ENCODE data around the gene PACRG.

PACRG gene

DNA sequence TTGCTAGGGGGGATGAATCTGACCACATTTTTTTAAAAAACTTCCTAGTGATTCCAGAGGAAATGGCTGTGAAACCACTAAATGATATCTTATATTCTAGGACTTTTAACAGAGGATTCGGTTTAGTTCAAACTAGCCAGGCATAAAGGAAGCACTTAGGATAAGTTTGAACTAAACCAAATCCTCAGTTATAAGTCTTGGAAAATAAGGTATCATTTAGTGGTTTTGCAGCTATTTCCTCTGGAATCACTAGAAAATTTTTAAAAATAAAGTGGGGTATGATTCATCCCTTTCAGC, 358.8 kb downstream of the PACRG start:
- TF ChIP-seq, protein P1, sequence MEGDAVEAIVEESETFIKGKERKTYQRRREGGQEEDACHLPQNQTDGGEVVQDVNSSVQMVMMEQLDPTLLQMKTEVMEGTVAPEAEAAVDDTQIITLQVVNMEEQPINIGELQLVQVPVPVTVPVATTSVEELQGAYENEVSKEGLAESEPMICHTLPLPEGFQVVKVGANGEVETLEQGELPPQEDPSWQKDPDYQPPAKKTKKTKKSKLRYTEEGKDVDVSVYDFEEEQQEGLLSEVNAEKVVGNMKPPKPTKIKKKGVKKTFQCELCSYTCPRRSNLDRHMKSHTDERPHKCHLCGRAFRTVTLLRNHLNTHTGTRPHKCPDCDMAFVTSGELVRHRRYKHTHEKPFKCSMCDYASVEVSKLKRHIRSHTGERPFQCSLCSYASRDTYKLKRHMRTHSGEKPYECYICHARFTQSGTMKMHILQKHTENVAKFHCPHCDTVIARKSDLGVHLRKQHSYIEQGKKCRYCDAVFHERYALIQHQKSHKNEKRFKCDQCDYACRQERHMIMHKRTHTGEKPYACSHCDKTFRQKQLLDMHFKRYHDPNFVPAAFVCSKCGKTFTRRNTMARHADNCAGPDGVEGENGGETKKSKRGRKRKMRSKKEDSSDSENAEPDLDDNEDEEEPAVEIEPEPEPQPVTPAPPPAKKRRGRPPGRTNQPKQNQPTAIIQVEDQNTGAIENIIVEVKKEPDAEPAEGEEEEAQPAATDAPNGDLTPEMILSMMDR (IDR thresholded peaks at IDR 0.05), result no peak
- no peak overlapping the region for H3K4me3 ChIP-seq
- H3K27ac ChIP-seq, result no peak overlapping the region
- DNase-seq (ENCODE audit: low spot score), result no peak

DNA sequence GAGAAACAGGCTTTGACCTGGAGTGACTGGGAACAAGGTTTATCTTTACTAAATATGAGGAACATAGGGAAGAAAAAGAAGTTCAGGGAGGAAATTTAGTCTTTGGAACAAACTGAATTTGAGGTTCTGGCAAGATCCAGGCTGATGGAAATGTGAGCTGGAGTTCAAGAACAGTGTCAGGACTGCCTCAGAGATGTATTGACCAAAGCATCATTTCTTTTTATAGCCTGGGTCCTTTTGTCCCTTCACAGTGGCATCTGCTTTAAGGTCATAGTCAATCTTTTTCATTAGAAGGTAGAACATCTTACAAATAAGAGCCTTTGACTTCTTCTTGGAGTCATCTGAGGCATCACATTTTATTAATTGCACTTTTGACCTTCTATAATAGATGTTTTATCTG, 360.2 kb downstream of the PACRG start:
- H3K27ac ChIP-seq, result no peak overlapping the region
- TF ChIP-seq, protein P1 (IDR thresholded peaks at IDR 0.05), result no peak
- DNase-seq (ENCODE audit: low spot score), result no peak
- H3K4me3 ChIP-seq, result no peak overlapping the region

DNA sequence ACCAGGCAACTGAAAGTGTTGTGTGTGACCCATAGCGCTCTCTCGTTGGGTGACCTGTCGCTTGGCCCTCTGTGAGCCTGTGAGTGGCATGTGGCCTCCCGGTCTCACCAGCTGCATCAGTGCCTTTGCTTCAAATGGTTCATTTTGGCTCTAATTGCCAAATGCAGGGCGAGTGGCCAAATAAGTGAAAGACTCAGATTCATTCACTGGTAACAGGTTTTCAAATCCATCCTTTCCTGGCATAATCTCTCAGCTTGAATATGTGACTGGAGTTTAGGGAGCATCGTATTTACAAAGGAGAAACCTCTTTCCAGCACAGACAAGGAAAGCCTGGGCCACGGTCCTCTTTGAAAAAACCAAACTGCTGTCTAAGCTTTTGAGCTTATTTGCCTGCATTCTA, 365.1 kb downstream of the PACRG start:
- Histone ChIP-seq H3K4me3 (no peak overlapping the region), H3K27ac (no peak overlapping the region)
- TF ChIP-seq, protein P1 (IDR thresholded peaks at IDR 0.05), result no peak
- no peak for DNase-seq (ENCODE audit: low spot score)

DNA sequence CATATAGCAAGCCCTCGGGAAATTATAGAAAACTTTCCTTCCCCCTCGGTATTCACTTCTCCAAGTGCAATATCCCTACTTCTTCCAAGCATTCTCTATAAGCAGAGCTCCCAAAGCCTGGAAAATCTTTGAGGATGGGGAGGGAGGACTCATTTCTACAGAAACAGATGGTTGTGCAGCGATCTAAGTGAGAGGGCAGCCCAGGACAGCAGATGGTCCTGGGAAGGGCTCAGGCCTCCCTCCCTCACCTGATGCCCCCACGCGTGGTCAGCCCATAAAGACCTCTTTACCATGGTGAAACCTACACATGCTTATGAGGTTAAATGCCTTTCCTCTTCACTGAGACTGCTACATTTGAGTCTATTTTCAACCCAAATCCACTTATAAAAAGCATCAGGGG, 367.1 kb downstream of the PACRG start:
- Histone ChIP-seq H3K4me3 (no peak overlapping the region), H3K27ac (no peak overlapping the region)
- no peak for DNase-seq (ENCODE audit: low spot score)
- TF ChIP-seq, protein P1 (IDR thresholded peaks at IDR 0.05), result no peak

DNA sequence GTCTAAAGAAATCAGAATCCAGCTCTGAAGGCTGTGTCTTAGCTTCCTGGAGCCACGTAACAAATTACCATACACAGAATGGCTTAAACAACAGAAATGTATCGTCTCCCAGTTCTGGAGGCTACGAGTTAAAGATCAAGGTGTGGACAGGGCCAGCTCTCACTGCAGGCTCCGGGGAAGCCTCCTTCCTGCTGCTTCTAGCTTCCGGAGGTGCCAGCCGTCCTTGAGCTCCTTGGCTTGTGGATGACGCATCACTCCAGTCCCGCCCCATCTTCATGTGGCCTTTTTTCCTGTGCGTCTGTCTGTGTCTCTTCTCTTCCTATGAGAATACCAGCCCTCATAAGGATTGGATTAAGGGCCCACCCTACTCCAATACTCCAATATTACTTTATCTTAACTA, 367.6 kb downstream of the PACRG start:
- TF ChIP-seq, protein P1 (IDR thresholded peaks at IDR 0.05), result no peak
- DNase-seq (ENCODE audit: low spot score), result no peak
- no peak overlapping the region for H3K4me3 ChIP-seq
- H3K27ac ChIP-seq, result no peak overlapping the region

DNA sequence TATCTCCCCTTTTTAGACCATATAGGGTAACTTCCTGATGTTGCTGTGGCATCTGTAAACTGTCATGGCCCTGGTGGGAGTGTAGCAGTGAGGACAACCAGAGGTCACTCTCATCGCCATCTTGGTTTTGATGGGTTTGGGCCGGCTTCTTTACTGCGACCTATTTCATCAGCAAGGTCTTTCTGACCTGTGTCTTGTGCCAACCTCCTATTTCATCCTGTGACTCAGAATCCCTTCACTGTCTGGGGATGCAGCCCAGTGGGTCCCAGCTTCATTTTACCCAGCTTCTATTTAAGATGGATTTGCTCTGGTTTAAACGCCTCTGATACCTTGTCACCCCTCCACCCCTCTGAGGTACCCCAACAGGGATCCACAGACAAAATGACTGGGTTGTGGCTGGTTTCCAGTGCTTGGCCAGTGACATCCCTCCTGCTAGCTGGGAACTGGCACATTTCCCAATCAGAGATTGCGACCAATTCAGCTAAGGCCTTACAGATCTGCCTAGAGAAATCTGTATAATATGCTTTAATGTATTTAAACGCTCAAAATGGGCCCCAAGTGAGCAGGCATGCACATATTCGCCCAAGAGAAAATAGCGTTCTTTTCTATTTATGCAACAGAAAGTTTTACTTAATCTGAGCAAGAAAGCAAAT, 371.2 kb downstream of the PACRG start:
- Histone ChIP-seq H3K27ac (no peak overlapping the region), H3K4me3 (no peak overlapping the region)
- no peak for DNase-seq (ENCODE audit: low spot score)
- TF ChIP-seq, protein P1 (IDR thresholded peaks at IDR 0.05), result no peak

DNA sequence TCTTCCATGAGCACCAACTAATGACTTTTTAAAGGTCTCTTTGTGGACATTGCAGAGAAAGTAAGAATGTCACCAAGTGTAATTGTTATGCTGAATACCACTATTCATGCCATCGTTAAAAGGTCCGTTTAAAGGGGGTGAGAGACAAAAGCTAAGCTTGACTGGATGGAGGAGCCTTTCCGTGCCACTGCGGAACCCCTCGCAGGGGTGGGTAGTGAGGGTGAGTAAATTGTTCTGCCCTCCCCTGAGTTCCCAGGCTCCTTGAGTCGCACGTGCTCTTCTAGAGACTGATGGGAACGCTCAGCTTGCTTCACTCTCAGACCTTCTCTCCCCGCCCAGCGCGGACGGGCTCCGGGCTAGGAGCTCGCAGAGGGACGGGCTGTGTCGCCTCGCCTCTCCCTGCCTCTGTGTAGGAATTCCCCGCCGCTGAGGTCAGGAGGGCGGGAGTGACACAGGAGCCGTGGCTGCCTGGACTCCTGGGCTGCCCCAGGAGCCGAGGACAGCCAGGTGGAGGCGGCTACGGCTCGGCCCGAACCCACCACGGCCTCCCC, 371.9 kb downstream of the PACRG start:
- TF ChIP-seq, protein P1 (IDR thresholded peaks at IDR 0.05), result no peak
- no peak for DNase-seq (ENCODE audit: low spot score)
- no peak overlapping the region for H3K27ac ChIP-seq
- no peak overlapping the region for H3K4me3 ChIP-seq
